Calu3 (cell line): ENCODE data around the gene PPL. TPM values are rescaled to one million over a fixed set of nuclear protein-coding genes. Genes with fewer than 3 reads are reported as not detected.

Source experiments
- BruUV-seq: library from RNA; stranded (reverse); fragments of 400-500 nt; replicated peaks from 2 replicates; lab custom pipeline; 2021; lab: Mats Ljungman, UMichigan
- CTCF ChIA-PET: fragments of 300-600 bp; sonication (Branson Sonifier 250); formaldehyde crosslinking; loops from one replicate; lab custom pipeline; 2022; ENCODE audit warnings: antibody characterized with exemption; lab: Charles Lee
- DNase-seq: peaks from one replicate; pipeline ENCODE4 v3.0.0; 2022
- H3K27ac Mint-ChIP-seq: one replicate; pipeline ENCODE4 v1.8.0; 2022; ENCODE audit warnings: mixed read lengths; ENCODE audit not compliant: unreplicated experiment
- H3K27me3 Mint-ChIP-seq: one replicate; pipeline ENCODE4 v1.8.0; 2022; ENCODE audit warnings: mixed read lengths; ENCODE audit not compliant: unreplicated experiment
- H3K36me3 Mint-ChIP-seq: one replicate; pipeline ENCODE4 v1.8.0; 2022; ENCODE audit warnings: mild to moderate bottlenecking, moderate library complexity, mixed read lengths; ENCODE audit not compliant: insufficient read depth, unreplicated experiment
- H3K4me1 Mint-ChIP-seq: one replicate; pipeline ENCODE4 v1.8.0; 2022; ENCODE audit warnings: mild to moderate bottlenecking, low read depth, mixed read lengths; ENCODE audit not compliant: unreplicated experiment
- H3K4me3 Mint-ChIP-seq: one replicate; pipeline ENCODE4 v1.8.0; 2022; ENCODE audit warnings: mild to moderate bottlenecking, low read depth, moderate library complexity, mixed read lengths; ENCODE audit not compliant: unreplicated experiment
- H3K9me3 Mint-ChIP-seq: one replicate; pipeline ENCODE4 v1.8.0; 2022; ENCODE audit warnings: low read depth, mixed read lengths; ENCODE audit not compliant: unreplicated experiment
- CTCF ChIP-seq: fragments of 200-600 bp; IDR thresholded peaks from one replicate; pipeline ENCODE4 v1.8.0; 2022; ENCODE audit warnings: antibody characterized with exemption; ENCODE audit not compliant: unreplicated experiment
- intact Hi-C: fragments of 100-400 bp; cut with micrococcal nuclease; formaldehyde crosslinking; loops from one replicate; pipeline ENCODE4 v1.10.0; 2022; ENCODE audit not compliant: unreplicated experiment
- total RNA-seq: library from RNA; stranded (reverse); gene quantifications from 2 replicates; pipeline ENCODE4 v1.2.3, GENCODE V29; 2022

The PPL gene
- total RNA-seq, 1 experiment from 2014 or later: 75.0 TPM

DNA sequence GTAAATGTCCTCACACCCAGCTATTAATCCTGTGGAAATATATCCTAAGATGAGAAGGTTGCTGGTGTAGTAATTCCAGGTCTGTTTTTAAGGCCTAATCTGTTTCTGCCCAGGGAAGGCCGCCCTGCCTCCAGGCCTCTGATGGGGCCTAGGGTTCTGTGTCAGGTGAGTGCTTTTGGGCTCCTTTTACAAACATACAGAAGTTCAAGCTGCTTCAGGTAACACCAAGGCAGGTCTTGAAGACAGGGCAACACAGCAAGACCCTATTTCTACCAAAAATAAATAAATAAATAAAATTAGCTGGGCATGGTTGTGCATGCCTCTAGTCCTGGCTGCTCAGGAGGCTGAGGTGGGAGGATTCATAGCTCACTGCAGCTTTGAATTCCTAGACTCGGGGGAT is 9.3 kb downstream of the PPL start:
- no peak overlapping the region for H3K4me3 Mint-ChIP-seq
- H3K36me3 Mint-ChIP-seq: peaks cover 37% of the 10 kb centered on the region
- no TSS peak for BruUV-seq
- no peak overlapping the region for H3K27ac Mint-ChIP-seq
- H3K9me3 Mint-ChIP-seq: peaks cover 6% of the 10 kb centered on the region
- intact Hi-C loops: no loop called here
- CTCF ChIA-PET: no interaction called here
- no peak for DNase-seq
- H3K4me1 Mint-ChIP-seq: peaks cover 35% of the 10 kb centered on the region
- no peak for TF ChIP-seq CTCF
- H3K27me3 Mint-ChIP-seq: no peaks in the 10 kb centered on the region

- intact Hi-C loops: no loop called here
- peaks cover 39% of the 10 kb centered on the region for H3K36me3 Mint-ChIP-seq
- H3K27ac Mint-ChIP-seq: peak overlapping the region; percentile 37
- H3K9me3 Mint-ChIP-seq: peaks cover 6% of the 10 kb centered on the region
- CTCF ChIA-PET: no interaction called here
- DNase-seq: no peak
- no peak for TF ChIP-seq CTCF
- BruUV-seq: no TSS peak
- H3K27me3 Mint-ChIP-seq: no peaks in the 10 kb centered on the region
- H3K4me3 Mint-ChIP-seq: no peak overlapping the region
- peaks cover 36% of the 10 kb centered on the region for H3K4me1 Mint-ChIP-seq
Observed at GRCh38 chr16:4926928-4927327, 10.0 kb downstream of the PPL start.

- Mint-ChIP-seq H3K4me1 (peaks cover 36% of the 10 kb centered on the region), H3K27ac (no peak overlapping the region), H3K36me3 (peaks cover 39% of the 10 kb centered on the region), H3K4me3 (peak overlapping the region; percentile 66), H3K27me3 (no peaks in the 10 kb centered on the region), H3K9me3 (peaks cover 6% of the 10 kb centered on the region)
- CTCF ChIA-PET: interaction anchor here (0.6 kb wide), 1 partner anchor 19 kb away, joined by 5 read pairs; no protein-coding TSS in a partner anchor
- intact Hi-C loops: loop anchor here (2.0 kb wide), 1 partner anchor 43 kb away; no protein-coding TSS in a partner anchor
- DNase-seq: no peak
- no peak for TF ChIP-seq CTCF
- BruUV-seq: no TSS peak
Observed at GRCh38 chr16:4925791-4926190, 11.2 kb downstream of the PPL start.

- CTCF ChIA-PET: interaction anchor here (0.6 kb wide), 1 partner anchor 18 kb away, joined by 5 read pairs; no protein-coding TSS in a partner anchor
- intact Hi-C loops: loop anchor here (2.0 kb wide), 1 partner anchor 42 kb away; no protein-coding TSS in a partner anchor
- H3K4me1 Mint-ChIP-seq: peaks cover 36% of the 10 kb centered on the region
- H3K9me3 Mint-ChIP-seq: peaks cover 6% of the 10 kb centered on the region
- peaks cover 39% of the 10 kb centered on the region for H3K36me3 Mint-ChIP-seq
- no TSS peak for BruUV-seq
- H3K4me3 Mint-ChIP-seq: peak overlapping the region; percentile 66
- H3K27me3 Mint-ChIP-seq: no peaks in the 10 kb centered on the region
- TF ChIP-seq CTCF: no peak
- peak overlapping the region; percentile 94 for H3K27ac Mint-ChIP-seq
- DNase-seq: no peak
Observed at GRCh38 chr16:4925293-4925607, 11.7 kb downstream of the PPL start.
